ENCODE measurements around the gene SLC8A2. TPM values are rescaled to one million over a fixed set of nuclear protein-coding genes. Genes with fewer than 3 reads are reported as not detected.

SLC8A2 gene
- polyA plus RNA-seq, 1 donor from 2014 or later: not detected

- Mint-ChIP-seq H3K27ac (no peak overlapping the region), H3K27me3 (peaks cover 56% of the 10 kb centered on the region), H3K36me3 (peaks cover 1% of the 10 kb centered on the region), H3K9me3 (no peaks in the 10 kb centered on the region), H3K4me1 (peaks cover 0 to 5% (median 2%) of the 10 kb centered on the region in 3 donors), H3K4me3 (no peak overlapping the region)
These were observed 3.8 kb downstream of the SLC8A2 start for GRCh38 chr19:47467914-47468313.

GRCh38 chr19:47465957-47466356 lies 5.7 kb downstream of the SLC8A2 start:
- Mint-ChIP-seq H3K4me1 (peaks cover 0 to 4% (median under 1%) of the 10 kb centered on the region in 3 donors), H3K36me3 (peaks cover 3% of the 10 kb centered on the region), H3K27me3 (peaks cover 54% of the 10 kb centered on the region), H3K9me3 (no peaks in the 10 kb centered on the region), H3K4me3 (no peak overlapping the region), H3K27ac (no peak overlapping the region)

DNA sequence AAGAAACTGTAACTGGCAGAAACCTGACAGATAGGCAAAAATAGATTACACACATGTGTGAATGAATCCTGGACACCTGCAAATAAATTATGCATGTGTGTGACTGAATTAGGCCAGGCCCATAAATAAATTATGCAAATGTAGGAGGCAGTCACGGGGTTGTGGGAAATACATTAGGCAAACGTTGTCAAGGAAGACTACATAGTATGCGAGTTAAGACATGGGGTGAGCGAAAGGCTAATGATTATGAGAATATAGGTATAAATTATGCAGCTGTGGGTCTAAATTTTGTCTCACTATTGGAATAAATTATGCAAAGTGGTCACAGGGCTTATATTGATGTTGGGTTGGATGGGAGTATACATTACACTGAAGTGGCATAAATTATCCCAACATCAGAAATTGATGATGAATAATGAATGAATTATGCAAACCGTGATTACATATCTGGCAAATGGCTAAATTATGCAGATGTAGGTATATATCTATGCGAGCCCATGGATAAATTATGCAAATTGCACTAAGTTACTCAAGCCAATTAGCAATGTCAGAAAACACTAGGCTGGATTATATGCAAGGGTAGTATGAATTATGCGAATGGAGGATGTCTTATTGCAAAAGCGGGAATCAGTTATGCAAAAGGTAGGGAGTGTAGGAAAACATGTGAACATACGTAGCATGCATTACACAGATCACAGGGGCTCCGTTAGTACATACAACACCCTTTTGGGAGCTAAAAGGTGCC lies 6.8 kb downstream of the SLC8A2 start:
- Mint-ChIP-seq H3K9me3 (no peaks in the 10 kb centered on the region), H3K4me1 (peaks cover 0 to 4% (median 0%) of the 10 kb centered on the region in 3 donors), H3K4me3 (no peak overlapping the region), H3K27ac (no peak overlapping the region), H3K27me3 (peaks cover 48% of the 10 kb centered on the region), H3K36me3 (peaks cover 3% of the 10 kb centered on the region)

DNA sequence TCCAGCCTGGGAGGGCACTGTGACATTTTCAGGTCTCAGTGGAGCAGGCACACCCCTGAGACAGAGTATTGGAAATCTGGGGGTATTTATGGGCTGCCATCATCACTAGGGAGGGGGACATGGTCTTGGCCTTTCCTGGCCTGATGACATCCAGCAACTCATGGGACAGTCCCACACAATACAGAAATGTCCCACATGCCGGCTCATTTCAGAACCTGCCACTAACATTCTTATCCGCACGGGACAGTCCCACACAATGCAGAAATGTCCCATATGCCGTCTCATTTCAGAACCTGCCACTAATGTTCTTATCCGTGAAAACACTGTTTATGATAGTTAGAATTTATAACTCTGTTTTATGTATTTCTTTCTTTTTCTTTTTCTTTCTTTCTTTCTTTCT lies 9.8 kb downstream of the SLC8A2 start:
- H3K27me3 Mint-ChIP-seq: peaks cover 27% of the 10 kb centered on the region
- H3K36me3 Mint-ChIP-seq: peaks cover 2% of the 10 kb centered on the region
- H3K4me3 Mint-ChIP-seq: no peak overlapping the region
- H3K4me1 Mint-ChIP-seq: peaks cover 0 to 4% (median 0%) of the 10 kb centered on the region in 3 donors
- no peak overlapping the region for H3K27ac Mint-ChIP-seq
- H3K9me3 Mint-ChIP-seq: no peaks in the 10 kb centered on the region

- H3K27ac Mint-ChIP-seq: no peak overlapping the region
- H3K36me3 Mint-ChIP-seq: peaks cover 2% of the 10 kb centered on the region
- H3K4me1 Mint-ChIP-seq: peaks cover 0 to 4% (median 0%) of the 10 kb centered on the region in 3 donors
- H3K4me3 Mint-ChIP-seq: no peak overlapping the region
- H3K27me3 Mint-ChIP-seq: peaks cover 30% of the 10 kb centered on the region
- H3K9me3 Mint-ChIP-seq: peaks cover 5 to 9% (median 8%) of the 10 kb centered on the region in 3 donors
These were observed 12.2 kb downstream of the SLC8A2 start for GRCh38 chr19:47459477-47459876.

- Mint-ChIP-seq H3K36me3 (peaks cover 2% of the 10 kb centered on the region), H3K9me3 (peaks cover 5 to 9% (median 8%) of the 10 kb centered on the region in 3 donors), H3K27me3 (peaks cover 31% of the 10 kb centered on the region), H3K4me1 (peaks cover 0 to 4% (median 0%) of the 10 kb centered on the region in 3 donors), H3K27ac (no peak overlapping the region), H3K4me3 (no peak overlapping the region)
These were observed 13.0 kb downstream of the SLC8A2 start for GRCh38 chr19:47458672-47459071.

DNA sequence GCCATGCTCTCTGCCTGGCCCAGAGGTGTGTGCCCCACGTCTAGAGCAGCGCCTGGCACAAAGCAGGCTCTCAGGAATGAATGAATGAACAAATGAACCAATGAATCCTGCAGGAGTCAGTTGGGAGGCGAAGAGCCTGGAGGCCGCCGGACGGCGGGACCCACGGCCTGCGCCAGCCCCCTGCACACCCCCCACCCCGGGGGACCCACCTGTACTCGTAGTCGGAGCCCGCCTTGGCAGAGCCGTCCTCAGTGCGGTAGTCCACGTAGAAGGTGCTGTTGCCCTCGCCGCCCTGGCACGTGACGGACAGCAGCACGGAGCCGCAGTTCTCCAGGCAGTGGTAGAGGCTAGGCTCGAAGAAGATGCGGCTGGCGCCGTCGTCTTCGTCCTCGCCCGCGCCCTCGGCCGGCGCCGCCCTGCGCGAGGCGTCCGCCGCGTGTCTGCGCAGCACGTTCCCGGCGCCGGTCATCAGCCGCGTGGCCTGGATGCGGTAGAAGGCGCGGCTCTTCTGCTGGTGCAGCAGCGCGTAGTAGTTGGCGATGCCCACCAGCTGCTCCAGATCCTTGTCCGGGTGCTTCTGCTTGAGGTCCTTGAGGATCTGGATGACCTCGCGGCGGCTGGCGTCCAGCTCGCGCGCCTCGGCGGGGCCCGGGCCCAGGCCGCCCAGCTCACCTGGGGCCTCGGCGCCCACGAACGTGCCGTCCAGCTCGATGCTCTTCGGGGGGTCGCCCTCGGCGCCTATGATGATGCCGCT lies 14.8 kb downstream of the SLC8A2 start:
- H3K4me3 Mint-ChIP-seq: no peak overlapping the region
- peaks cover 31% of the 10 kb centered on the region for H3K27me3 Mint-ChIP-seq

GRCh38 chr19:47450478-47450877 lies 21.2 kb downstream of the SLC8A2 start:
- Mint-ChIP-seq H3K4me1 (peaks cover 0 to 8% (median 4%) of the 10 kb centered on the region in 3 donors), H3K27me3 (peaks cover 48% of the 10 kb centered on the region), H3K4me3 (no peak overlapping the region), H3K27ac (no peak overlapping the region), H3K9me3 (peaks cover 5 to 8% (median 6%) of the 10 kb centered on the region in 3 donors), H3K36me3 (no peaks in the 10 kb centered on the region)

More for the DNA sequence above, 14.8 kb downstream of the SLC8A2 start:
- Mint-ChIP-seq H3K36me3 (no peaks in the 10 kb centered on the region), H3K27ac (no peak overlapping the region), H3K9me3 (peaks cover 5 to 9% (median 8%) of the 10 kb centered on the region in 3 donors), H3K4me1 (peaks cover 0 to 3% (median 0%) of the 10 kb centered on the region in 3 donors)

- no peaks in the 10 kb centered on the region for H3K36me3 Mint-ChIP-seq
- H3K4me1 Mint-ChIP-seq: peaks cover 6 to 14% (median 13%) of the 10 kb centered on the region in 3 donors
- peaks cover 55% of the 10 kb centered on the region for H3K27me3 Mint-ChIP-seq
- H3K4me3 Mint-ChIP-seq: peak overlapping the region in 1 of 4 donors; percentile 55
- peaks cover 2 to 6% (median 4%) of the 10 kb centered on the region in 3 donors for H3K9me3 Mint-ChIP-seq
- peak overlapping the region in 1 of 3 donors; percentile 58 for H3K27ac Mint-ChIP-seq
These were observed 23.3 kb downstream of the SLC8A2 start for GRCh38 chr19:47448360-47448727.

DNA sequence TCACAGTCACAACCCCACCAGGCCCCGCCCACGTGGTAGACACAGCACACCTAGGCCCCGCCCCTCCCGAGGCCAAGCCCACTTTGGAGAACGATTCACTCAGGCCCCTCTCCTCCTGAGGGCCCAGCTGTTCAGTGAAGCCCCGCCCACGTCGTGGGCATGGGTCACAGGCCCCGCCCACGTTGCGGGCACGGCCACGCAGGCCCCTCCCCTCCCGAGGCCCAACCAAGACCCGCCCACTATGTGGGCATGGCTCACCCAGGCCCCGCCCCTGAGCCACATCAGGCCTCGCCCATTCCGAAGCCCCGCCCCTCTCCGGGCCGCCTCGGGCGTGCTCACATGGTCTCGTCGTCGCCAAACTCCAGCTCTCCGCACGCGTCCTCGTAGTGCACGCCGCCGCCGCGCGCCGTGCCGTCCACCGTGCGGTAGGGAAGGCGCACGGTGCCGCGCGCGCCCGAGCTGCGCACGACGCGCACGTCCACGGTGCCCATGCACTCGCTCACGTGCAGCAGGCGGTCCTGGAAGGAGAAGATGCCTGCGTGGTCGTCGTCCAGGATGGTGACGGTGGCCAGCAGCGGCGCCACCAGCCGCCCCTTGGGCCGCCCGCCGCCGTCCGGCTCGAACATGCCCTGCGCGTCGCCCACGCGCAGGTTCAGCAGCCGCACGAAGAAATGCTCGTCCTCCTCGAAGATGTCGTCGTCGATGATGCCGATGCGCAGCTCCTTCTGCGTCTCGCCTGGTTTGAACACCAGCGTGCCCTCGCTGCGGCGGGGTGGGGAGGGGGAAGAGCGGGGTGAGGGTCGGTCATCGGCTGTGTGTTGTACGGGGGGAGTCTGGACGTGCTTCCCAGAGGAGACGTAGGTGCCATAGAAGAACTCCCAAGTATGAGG lies 24.0 kb downstream of the SLC8A2 start:
- peaks cover 58% of the 10 kb centered on the region for H3K27me3 Mint-ChIP-seq
- no peaks in the 10 kb centered on the region for H3K36me3 Mint-ChIP-seq
- H3K4me1 Mint-ChIP-seq: peaks cover 6 to 14% (median 13%) of the 10 kb centered on the region in 3 donors
- peak overlapping the region in 1 of 3 donors; percentile 58 for H3K27ac Mint-ChIP-seq
- H3K4me3 Mint-ChIP-seq: peak overlapping the region in 1 of 4 donors; percentile 55
- peaks cover 2 to 7% (median 4%) of the 10 kb centered on the region in 3 donors for H3K9me3 Mint-ChIP-seq

DNA sequence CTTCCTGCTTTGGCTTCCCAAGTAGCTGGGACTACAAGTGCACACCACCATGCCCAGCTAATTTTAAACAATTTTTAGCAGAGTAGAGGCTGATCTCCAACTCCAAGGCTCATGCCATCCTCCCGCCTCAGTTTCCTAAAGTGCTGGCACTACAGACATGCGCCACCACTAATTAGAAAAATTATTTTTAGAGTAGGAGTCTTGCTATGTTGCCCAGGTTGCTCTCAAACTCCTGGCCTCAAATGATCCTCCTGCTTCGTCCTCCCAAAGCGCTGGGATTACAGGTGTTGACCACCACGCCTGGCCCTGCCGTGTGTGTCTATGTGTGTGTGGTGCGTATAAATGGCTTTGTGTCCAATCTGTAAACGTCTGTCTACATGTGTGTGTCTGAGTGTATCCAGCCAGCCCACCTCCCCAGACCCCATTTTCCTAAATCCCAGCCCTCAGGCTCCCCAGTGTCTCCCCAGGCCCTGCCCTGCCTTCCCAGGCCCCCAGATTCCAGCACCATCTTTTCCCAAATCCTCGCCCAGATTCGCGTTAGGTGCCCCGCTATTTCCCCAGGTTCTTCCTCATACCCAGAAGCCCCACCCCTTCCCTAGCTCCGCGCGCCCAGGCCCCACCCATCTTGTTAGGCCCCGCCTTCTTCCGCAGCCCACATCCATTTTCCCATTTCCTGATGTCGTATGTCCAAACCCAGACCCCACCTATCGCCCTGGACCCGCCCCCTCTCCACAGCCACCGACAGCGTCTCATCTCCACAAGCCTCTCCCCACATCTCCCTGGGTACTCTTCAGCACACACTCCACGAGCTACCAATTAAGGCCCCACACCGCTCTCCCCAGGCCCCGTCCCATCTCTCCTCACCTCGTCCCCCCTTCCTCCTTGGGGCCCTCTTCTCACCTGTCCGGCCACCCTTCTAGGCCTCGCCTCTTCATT lies 24.9 kb downstream of the SLC8A2 start:
- no peaks in the 10 kb centered on the region for H3K36me3 Mint-ChIP-seq
- H3K27ac Mint-ChIP-seq: peak overlapping the region in 1 of 3 donors; percentile 9
- peaks cover 2 to 7% (median 4%) of the 10 kb centered on the region in 3 donors for H3K9me3 Mint-ChIP-seq
- peaks cover 6 to 14% (median 13%) of the 10 kb centered on the region in 3 donors for H3K4me1 Mint-ChIP-seq
- H3K27me3 Mint-ChIP-seq: peaks cover 58% of the 10 kb centered on the region
- peak overlapping the region in 2 of 4 donors; percentile 73 to 91 for H3K4me3 Mint-ChIP-seq

DNA sequence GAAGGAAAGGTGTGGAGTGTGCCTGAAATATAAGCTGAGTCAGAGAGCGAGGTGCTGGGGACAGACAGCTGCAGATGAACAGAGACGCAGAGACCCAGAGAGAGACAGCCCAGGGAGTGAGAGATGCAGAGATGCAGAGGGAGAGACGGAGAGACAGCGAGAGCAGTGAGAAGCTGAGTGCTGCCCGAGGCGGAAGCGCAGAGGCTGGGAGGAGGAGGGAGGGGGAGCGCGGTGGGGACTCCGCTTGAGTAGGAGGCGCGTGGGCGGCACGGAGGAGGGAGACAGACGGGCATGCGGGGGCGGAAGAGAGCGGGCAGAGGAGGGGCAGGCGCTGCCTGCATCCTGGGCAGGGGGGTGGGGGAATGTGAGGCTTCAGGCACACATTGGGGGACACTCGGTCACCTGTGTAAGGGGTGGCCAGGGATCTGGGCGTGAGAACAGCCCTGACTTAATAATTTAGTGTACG lies 25.7 kb downstream of the SLC8A2 start:
- Mint-ChIP-seq H3K27ac (peak overlapping the region in 1 of 3 donors; percentile 89), H3K9me3 (peaks cover 2 to 7% (median 4%) of the 10 kb centered on the region in 3 donors), H3K36me3 (no peaks in the 10 kb centered on the region), H3K27me3 (peaks cover 60% of the 10 kb centered on the region), H3K4me3 (peak overlapping the region in 2 of 4 donors; percentile 2 to 91), H3K4me1 (peaks cover 6 to 14% (median 13%) of the 10 kb centered on the region in 3 donors)

DNA sequence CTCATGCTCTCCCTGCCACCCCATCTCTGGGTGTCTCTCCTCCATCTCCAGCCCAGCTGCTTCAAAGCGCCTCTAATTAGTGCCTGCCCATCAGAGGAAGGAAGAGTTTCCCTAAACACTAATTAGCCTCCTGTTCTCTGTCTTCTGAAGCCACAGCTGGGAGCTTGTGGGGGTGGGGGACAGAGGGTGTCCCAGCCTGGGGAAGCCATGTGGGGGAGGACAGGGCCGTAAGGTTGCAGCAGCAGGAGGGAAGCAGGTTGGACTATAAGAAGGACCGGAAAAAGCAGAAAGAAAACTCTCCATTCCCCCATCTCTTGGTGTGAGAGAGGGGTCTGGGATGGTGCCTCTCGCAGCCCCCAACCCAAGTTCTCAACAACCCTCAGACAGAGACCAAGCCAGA lies 26.2 kb downstream of the SLC8A2 start:
- no peaks in the 10 kb centered on the region for H3K36me3 Mint-ChIP-seq
- H3K27me3 Mint-ChIP-seq: peaks cover 60% of the 10 kb centered on the region
- peaks cover 2 to 7% (median 4%) of the 10 kb centered on the region in 3 donors for H3K9me3 Mint-ChIP-seq
- H3K27ac Mint-ChIP-seq: peak overlapping the region in 1 of 3 donors; percentile 89
- peaks cover 6 to 14% (median 13%) of the 10 kb centered on the region in 3 donors for H3K4me1 Mint-ChIP-seq
- H3K4me3 Mint-ChIP-seq: peak overlapping the region in 3 of 4 donors; percentile 41 to 91 (median 91)
